ENCODE measurements around the gene TADA3.
A peak's percentile ranks its signal among the peaks of the same experiment; 100 is the strongest.

Gene TADA3

DNA sequence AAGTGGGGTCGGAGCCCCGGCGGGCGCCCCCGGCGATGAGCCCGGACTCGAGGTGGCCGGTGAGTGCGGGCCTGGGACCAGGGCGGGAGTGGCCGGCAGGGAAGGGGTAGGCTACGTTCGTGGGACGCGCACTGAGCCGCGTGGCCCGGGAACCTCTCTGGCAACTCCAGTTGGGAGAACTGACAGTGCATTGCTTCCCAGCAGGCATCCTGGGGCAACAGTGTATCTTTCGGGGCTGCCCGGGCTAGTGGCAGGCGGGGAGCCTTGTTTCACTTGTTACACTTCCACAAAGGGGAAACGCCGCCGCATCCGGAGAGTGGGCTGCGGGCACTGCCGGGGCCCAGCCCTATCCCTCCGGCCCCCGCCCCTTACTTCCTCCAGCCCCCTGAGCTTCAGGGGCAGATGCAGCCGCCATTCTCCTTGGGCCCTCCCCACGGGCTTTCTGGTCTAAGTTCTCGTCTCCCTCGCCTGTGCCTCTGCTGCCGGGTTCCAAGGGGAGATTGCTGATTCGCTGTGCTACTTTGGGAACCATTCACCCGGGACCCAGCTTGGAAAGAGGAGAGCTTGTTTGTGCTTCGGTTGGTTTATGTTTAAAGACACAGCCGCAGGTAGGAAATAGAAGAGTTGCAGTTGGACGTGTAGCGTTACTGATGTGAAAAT lies 60.1 kb downstream of the TADA3 start:
- peak; percentile 37 for DNase-seq (ENCODE audit: low spot score)
- TF ChIP-seq, protein P1, sequence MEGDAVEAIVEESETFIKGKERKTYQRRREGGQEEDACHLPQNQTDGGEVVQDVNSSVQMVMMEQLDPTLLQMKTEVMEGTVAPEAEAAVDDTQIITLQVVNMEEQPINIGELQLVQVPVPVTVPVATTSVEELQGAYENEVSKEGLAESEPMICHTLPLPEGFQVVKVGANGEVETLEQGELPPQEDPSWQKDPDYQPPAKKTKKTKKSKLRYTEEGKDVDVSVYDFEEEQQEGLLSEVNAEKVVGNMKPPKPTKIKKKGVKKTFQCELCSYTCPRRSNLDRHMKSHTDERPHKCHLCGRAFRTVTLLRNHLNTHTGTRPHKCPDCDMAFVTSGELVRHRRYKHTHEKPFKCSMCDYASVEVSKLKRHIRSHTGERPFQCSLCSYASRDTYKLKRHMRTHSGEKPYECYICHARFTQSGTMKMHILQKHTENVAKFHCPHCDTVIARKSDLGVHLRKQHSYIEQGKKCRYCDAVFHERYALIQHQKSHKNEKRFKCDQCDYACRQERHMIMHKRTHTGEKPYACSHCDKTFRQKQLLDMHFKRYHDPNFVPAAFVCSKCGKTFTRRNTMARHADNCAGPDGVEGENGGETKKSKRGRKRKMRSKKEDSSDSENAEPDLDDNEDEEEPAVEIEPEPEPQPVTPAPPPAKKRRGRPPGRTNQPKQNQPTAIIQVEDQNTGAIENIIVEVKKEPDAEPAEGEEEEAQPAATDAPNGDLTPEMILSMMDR (IDR thresholded peaks at IDR 0.05; ENCODE audit: extremely low read depth, missing control alignments) = no peak

DNA sequence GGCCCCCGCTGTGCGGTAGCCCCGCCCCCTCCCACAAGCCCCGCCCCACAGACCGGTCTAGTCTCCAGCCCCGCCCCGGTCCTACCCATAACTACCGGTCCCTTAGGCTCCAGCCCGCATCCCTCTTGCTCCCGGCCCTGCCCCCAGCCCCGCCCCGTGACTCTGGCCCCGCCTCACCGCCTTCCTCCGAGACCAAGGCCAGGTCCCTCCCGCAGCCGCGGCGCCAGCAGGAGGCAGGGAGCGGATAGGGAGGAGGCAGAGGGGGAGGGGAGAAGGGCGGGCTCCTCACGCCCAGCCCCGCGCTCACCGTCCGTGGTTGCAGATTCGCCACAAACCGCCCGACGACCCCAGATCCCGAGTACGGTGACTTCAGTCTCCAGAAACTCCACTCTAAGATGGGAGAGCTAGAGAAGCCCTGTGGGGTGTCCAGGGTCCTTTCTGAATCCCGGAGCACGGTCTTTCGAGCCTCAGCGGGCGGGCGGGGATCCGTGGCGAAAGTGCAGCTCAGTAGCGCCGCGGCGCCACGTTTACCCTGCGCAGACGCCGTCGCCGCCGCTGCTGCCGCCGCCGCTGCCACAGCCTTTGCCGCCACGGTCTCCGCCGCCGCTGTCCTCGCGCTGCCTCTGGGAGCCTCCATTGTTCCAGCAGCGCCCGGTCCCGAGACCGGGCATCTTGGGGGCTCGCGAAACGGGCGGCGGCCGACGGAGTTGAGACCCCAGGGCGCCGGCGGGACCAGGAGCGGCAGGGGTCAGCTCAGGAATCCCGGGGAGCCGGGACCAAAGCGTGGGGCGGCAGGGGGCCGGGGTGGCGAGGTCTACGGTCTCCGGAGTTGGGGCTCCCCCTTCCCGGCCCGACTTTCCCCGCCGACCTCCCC lies 60.8 kb downstream of the TADA3 start, which contains the start of gene BRPF1:
Gene BRPF1, plus strand, starts transcription at position 530 of the 874 bp plus-strand sequence. CDS start 2,406 bp downstream, outside the sequence.
- TF ChIP-seq, protein P1 (IDR thresholded peaks at IDR 0.05; ENCODE audit: extremely low read depth, missing control alignments) = no peak
- peak; percentile 99 for DNase-seq (ENCODE audit: low spot score)

DNA sequence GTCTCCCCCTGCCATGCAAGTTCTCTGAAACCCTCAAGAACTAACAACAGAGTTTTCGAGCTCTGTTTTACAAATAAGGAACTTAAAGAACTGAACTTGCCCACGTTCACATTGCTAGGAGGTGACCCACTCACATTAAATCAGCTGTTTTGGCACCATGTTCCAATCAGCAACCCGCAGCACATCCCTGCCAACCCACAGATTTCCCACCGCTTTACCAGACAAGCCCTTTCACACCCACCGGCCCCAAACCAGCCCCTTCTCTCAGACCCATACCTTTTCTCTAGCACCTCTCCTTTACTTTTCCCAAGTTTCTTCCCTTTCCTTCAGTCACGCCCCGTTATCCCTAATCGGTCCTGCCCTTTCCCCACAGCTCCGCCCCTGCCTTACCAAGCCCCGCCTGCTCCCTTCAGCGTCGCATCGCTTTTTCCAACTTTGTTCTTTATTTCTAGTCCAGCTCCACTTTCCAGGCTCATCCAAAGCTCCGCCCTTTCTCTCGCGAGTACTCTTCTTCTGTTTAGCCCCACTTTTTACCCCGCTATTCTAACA lies 61.5 kb downstream of the TADA3 start:
- TF ChIP-seq, protein P1 (IDR thresholded peaks at IDR 0.05; ENCODE audit: extremely low read depth, missing control alignments) = no peak
- no peak for DNase-seq (ENCODE audit: low spot score)
